ENCODE results near the gene OLFM2.

Gene OLFM2

DNA sequence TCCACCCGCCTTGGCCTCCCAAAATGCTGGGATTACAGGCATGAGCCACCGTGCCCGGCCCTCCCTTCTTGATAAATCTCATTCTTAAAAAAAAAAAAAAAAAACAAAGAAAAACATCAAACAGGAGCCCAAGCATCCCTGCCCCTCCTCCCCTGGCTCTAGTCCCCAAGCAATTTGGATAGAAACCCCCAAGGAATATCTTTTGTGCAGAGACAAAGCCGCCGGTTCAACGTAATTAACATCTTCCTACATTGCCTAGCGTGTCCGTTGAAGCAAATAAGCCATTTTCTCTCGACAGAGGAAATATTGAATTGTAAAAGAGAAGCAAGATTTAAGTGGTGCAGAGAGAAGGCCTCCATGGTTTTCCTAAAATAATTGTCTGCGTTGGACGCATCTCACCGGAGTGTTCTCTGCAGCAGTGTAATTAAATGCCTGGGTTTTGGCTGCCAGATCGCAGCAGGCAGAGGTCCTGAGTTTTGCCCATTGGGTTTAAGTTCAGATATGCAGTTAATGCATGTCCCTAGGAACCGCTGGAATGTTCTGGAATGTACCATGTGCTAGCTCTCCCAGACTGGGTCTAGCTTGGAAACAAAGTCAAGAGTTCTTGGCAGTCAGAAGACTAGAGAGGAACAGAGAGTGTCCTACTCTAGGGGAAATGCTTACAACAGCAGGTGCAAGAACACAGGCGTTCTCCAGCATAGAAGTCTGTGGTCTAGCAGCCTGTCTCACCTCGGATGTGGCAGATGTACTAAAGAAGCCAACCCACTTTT, 70.4 kb downstream of the OLFM2 start:
- TF ChIP-seq TAF1 (IDR thresholded peaks at IDR 0.05; ENCODE audit: low read depth): no peak
- TF ChIP-seq, protein P1, sequence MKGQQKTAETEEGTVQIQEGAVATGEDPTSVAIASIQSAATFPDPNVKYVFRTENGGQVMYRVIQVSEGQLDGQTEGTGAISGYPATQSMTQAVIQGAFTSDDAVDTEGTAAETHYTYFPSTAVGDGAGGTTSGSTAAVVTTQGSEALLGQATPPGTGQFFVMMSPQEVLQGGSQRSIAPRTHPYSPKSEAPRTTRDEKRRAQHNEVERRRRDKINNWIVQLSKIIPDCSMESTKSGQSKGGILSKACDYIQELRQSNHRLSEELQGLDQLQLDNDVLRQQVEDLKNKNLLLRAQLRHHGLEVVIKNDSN (IDR thresholded peaks at IDR 0.05): no peak
- TF ChIP-seq, protein P2, sequence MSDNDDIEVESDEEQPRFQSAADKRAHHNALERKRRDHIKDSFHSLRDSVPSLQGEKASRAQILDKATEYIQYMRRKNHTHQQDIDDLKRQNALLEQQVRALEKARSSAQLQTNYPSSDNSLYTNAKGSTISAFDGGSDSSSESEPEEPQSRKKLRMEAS (IDR thresholded peaks at IDR 0.05): no peak
- TF ChIP-seq RAD21 (IDR thresholded peaks at IDR 0.05; ENCODE audit: low read depth): no peak
- no peak for TF ChIP-seq NFIC (IDR thresholded peaks at IDR 0.05)
- no peak for TF ChIP-seq CEBPB (IDR thresholded peaks at IDR 0.05)
- TF ChIP-seq TCF12 (IDR thresholded peaks at IDR 0.05; ENCODE audit: low read depth): no peak
- no peak for TF ChIP-seq ZBTB7A (IDR thresholded peaks at IDR 0.05; ENCODE audit: low read depth)
- no peak for TF ChIP-seq YY1 (IDR thresholded peaks at IDR 0.05; ENCODE audit: low read depth)
- TF ChIP-seq TEAD4 (IDR thresholded peaks at IDR 0.05): no peak
- TF ChIP-seq FOXM1 (IDR thresholded peaks at IDR 0.05; ENCODE audit: borderline replicate concordance, low read depth): no peak
- TF ChIP-seq EP300 (IDR thresholded peaks at IDR 0.05; ENCODE audit: borderline replicate concordance): no peak
- no peak for TF ChIP-seq CREB1 (IDR thresholded peaks at IDR 0.05; ENCODE audit: low read depth)

DNA sequence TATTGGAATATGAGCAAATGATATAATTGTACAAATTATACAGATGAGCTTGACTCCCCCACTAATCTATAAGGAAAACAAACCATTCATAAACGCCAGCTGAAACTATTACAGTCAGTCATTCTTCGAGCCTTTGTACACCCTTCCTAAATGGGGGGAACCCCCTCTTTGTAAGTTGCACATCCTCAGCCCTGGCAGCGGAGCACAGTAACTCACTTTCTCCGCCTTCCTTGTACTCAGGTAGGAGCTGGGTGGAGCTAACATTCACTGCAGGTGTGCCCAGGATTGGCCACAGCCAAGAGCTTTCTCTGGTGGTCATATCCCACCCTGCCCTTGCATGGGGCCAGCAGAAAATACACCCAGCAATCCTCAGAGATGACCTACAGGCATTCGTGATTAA, 72.6 kb downstream of the OLFM2 start:
- no peak for TF ChIP-seq TEAD4 (IDR thresholded peaks at IDR 0.05)

DNA sequence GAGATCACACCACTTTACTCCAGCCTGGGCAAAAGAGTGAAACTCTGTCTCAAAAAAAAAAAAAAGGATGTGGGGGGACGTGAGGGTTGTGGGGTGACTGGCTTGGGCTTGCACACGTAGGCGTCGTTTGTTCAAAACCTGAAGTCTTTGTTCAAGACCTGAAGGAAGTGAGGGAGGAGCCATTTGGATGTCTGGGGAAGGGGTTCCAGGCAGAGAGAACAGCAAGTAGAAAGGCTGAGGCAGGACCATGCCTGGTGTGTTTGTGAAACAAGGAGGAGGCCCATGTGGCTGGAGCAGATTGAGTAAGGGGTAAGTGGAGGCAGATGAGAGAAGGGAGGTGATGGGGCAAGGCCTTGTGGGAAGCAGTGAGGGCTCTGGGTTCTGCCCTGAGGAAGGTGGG, 73.4 kb downstream of the OLFM2 start:
- TF ChIP-seq CREB1 (IDR thresholded peaks at IDR 0.05; ENCODE audit: low read depth): no peak
- TF ChIP-seq, protein P2 (IDR thresholded peaks at IDR 0.05): no peak
- no peak for TF ChIP-seq RAD21 (IDR thresholded peaks at IDR 0.05; ENCODE audit: low read depth)
- no peak for TF ChIP-seq NFIC (IDR thresholded peaks at IDR 0.05)
- TF ChIP-seq ZBTB7A (IDR thresholded peaks at IDR 0.05; ENCODE audit: low read depth): no peak
- TF ChIP-seq CEBPB (IDR thresholded peaks at IDR 0.05): no peak
- no peak for TF ChIP-seq EP300 (IDR thresholded peaks at IDR 0.05; ENCODE audit: borderline replicate concordance)
- TF ChIP-seq YY1 (IDR thresholded peaks at IDR 0.05; ENCODE audit: low read depth): no peak
- no peak for TF ChIP-seq FOXM1 (IDR thresholded peaks at IDR 0.05; ENCODE audit: borderline replicate concordance, low read depth)
- TF ChIP-seq TCF12 (IDR thresholded peaks at IDR 0.05; ENCODE audit: low read depth): no peak

DNA sequence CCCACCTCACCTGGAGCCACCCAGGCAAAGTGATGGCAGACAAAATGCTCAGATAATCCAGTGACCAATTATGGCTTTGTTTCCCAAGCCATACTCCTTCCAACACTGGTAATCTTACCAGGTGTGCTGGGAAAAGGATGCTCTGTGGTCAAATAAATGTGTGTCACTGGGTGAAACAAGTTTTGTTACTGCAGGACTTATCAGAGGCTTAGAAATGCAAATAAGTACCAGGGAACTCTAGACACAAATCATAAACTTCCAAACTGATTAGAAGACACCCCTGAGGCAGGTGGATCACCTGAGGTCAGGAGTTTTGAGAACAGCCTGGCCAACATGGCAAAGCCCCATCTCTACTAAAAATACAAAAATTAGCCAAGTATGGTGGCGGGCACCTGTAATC, 74.8 kb downstream of the OLFM2 start:
- TF ChIP-seq CEBPB (IDR thresholded peaks at IDR 0.05) (no peak), NFIC (IDR thresholded peaks at IDR 0.05) (no peak), YY1 (IDR thresholded peaks at IDR 0.05; ENCODE audit: low read depth) (no peak), TEAD4 (IDR thresholded peaks at IDR 0.05) (no peak), FOXM1 (IDR thresholded peaks at IDR 0.05; ENCODE audit: borderline replicate concordance, low read depth) (no peak)
- TF ChIP-seq, protein P2 (IDR thresholded peaks at IDR 0.05): no peak
- TF ChIP-seq, protein P3, sequence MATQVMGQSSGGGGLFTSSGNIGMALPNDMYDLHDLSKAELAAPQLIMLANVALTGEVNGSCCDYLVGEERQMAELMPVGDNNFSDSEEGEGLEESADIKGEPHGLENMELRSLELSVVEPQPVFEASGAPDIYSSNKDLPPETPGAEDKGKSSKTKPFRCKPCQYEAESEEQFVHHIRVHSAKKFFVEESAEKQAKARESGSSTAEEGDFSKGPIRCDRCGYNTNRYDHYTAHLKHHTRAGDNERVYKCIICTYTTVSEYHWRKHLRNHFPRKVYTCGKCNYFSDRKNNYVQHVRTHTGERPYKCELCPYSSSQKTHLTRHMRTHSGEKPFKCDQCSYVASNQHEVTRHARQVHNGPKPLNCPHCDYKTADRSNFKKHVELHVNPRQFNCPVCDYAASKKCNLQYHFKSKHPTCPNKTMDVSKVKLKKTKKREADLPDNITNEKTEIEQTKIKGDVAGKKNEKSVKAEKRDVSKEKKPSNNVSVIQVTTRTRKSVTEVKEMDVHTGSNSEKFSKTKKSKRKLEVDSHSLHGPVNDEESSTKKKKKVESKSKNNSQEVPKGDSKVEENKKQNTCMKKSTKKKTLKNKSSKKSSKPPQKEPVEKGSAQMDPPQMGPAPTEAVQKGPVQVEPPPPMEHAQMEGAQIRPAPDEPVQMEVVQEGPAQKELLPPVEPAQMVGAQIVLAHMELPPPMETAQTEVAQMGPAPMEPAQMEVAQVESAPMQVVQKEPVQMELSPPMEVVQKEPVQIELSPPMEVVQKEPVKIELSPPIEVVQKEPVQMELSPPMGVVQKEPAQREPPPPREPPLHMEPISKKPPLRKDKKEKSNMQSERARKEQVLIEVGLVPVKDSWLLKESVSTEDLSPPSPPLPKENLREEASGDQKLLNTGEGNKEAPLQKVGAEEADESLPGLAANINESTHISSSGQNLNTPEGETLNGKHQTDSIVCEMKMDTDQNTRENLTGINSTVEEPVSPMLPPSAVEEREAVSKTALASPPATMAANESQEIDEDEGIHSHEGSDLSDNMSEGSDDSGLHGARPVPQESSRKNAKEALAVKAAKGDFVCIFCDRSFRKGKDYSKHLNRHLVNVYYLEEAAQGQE (IDR thresholded peaks at IDR 0.05; ENCODE audit: low read depth): no peak

DNA sequence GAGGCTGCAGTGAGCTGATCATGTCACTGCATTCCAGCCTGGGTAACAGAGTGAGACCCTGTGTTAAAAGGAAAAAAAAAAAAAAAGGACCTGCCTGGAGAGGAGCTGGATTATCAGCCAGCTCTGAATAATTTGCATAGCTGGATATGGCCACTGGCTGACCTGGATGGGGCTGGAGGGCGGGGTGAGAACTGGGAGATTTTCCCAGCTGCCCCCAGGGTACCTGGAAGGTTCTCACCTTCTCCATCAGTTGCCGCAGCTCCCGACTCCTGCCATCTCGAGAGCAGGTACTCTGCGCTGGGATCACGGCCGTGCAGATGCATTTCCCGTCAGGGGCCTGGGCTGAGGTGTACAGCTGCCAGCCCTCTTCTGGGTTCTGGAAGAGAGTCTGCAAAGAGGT, 75.9 kb downstream of the OLFM2 start:
- TF ChIP-seq, protein P1 (IDR thresholded peaks at IDR 0.05): no peak
- TF ChIP-seq TEAD4 (IDR thresholded peaks at IDR 0.05) (no peak), CEBPB (IDR thresholded peaks at IDR 0.05) (no peak), NFIC (IDR thresholded peaks at IDR 0.05) (no peak), EP300 (IDR thresholded peaks at IDR 0.05; ENCODE audit: borderline replicate concordance) (no peak), YY1 (IDR thresholded peaks at IDR 0.05; ENCODE audit: low read depth) (no peak), FOXM1 (IDR thresholded peaks at IDR 0.05; ENCODE audit: borderline replicate concordance, low read depth) (no peak), CREB1 (IDR thresholded peaks at IDR 0.05; ENCODE audit: low read depth) (no peak), ZBTB7A (IDR thresholded peaks at IDR 0.05; ENCODE audit: low read depth) (no peak), RAD21 (IDR thresholded peaks at IDR 0.05; ENCODE audit: low read depth) (no peak), EGR1 (IDR thresholded peaks at IDR 0.05) (no peak), TAF1 (IDR thresholded peaks at IDR 0.05; ENCODE audit: low read depth) (no peak), TCF12 (IDR thresholded peaks at IDR 0.05; ENCODE audit: low read depth) (no peak)
- TF ChIP-seq, protein P3 (IDR thresholded peaks at IDR 0.05; ENCODE audit: low read depth): no peak

DNA sequence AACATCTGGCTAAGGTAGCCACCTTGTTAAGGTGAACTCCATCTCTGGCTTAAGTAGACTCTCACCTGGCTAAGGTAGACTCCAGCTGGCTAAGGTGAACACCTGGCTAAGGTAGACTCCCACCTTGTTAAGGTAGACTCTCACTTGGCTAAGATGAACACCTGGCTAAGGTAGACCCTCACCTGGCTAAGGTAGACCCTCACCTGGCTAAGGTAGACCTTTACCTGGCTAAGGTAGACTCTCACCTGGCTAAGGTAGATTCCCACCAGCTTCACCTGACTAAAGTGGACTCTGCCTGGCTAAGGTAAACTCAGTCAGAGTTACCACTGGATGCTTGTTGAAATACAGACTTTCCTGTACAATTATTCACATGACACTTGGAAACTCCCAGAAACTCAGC, 77.5 kb downstream of the OLFM2 start:
- no peak for TF ChIP-seq CEBPB (IDR thresholded peaks at IDR 0.05)

All from Ishikawa (cell line).